Mesenchymal stem cell (in vitro differentiated cells and primary cell): ENCODE measurements around the gene SNRNP40.

Source experiments
- DNase-seq: peaks from one replicate; pipeline ENCODE4 v3.0.0-alpha.2; 2013
- H2AFZ ChIP-seq: one replicate; pipeline ENCODE4 v1.6.1; 2013; ENCODE audit warnings: low read depth, mild to moderate bottlenecking, control low read depth, inconsistent platforms, low read length, moderate library complexity
- H2AK5ac ChIP-seq: 2 replicates; pipeline ENCODE4 v1.6.1; 2013; ENCODE audit warnings: low read length, moderate library complexity, mild to moderate bottlenecking, inconsistent platforms; ENCODE audit not compliant: severe bottlenecking
- H2BK120ac ChIP-seq: one replicate; pipeline ENCODE4 v1.6.1; 2013; ENCODE audit warnings: low read depth, mild to moderate bottlenecking, inconsistent platforms, low read length, moderate library complexity
- H2BK12ac ChIP-seq, 2 experiments: one replicate each; pipeline ENCODE4 v1.6.1; 2013; ENCODE audit warnings: inconsistent platforms in 2 of 2, low read length in 2 of 2, mild to moderate bottlenecking in 2 of 2, moderate library complexity in 2 of 2, control low read depth in 1 of 2
- H2BK15ac ChIP-seq: one replicate; pipeline ENCODE4 v1.6.1; 2013; ENCODE audit warnings: mild to moderate bottlenecking, low read depth, inconsistent platforms; ENCODE audit not compliant: poor library complexity, severe bottlenecking
- H2BK5ac ChIP-seq: 2 replicates; pipeline ENCODE4 v1.6.1; 2013; ENCODE audit warnings: low read depth, mild to moderate bottlenecking, low read length, control low read depth, inconsistent platforms; ENCODE audit not compliant: poor library complexity, severe bottlenecking
- H3K14ac ChIP-seq, 2 experiments: one replicate each; pipeline ENCODE4 v1.6.1; 2013; ENCODE audit warnings: inconsistent platforms in 2 of 2, low read length in 2 of 2, control low read depth in 1 of 2, mild to moderate bottlenecking in 1 of 2, moderate library complexity in 1 of 2
- H3K18ac ChIP-seq, 2 experiments: one replicate each; pipeline ENCODE4 v1.6.1; 2013; ENCODE audit warnings: inconsistent platforms in 2 of 2, low read length in 2 of 2, control low read depth in 1 of 2, low read depth in 1 of 2, mild to moderate bottlenecking in 1 of 2
- H3K23ac ChIP-seq, 2 experiments: one replicate each; pipeline ENCODE4 v1.6.1; 2013; ENCODE audit warnings: inconsistent platforms in 2 of 2, low read length in 2 of 2, mild to moderate bottlenecking in 2 of 2, moderate library complexity in 2 of 2, control low read depth in 1 of 2
- H3K27ac ChIP-seq: 2 replicates; pipeline ENCODE4 v1.5.1; 2013; ENCODE audit warnings: mild to moderate bottlenecking, moderate library complexity, low read length, control low read depth, inconsistent platforms; ENCODE audit not compliant: poor library complexity, severe bottlenecking
- H3K27me3 ChIP-seq, 2 experiments: 2 replicates each; pipeline versions ENCODE4 v1.6.1 to v1.7.0; 2013; ENCODE audit warnings: low read length in 2 of 2, mild to moderate bottlenecking in 2 of 2, moderate library complexity in 2 of 2, control low read depth in 1 of 2, inconsistent platforms in 1 of 2; ENCODE audit not compliant: control insufficient read depth in 1 of 2, insufficient read depth in 1 of 2
- H3K36me3 ChIP-seq, 2 experiments: 2 replicates each; pipeline versions ENCODE4 v1.6.1 to v1.7.0; 2013; ENCODE audit warnings: low read length in 2 of 2, control low read depth in 1 of 2, inconsistent platforms in 1 of 2, low read depth in 1 of 2, mild to moderate bottlenecking in 1 of 2; ENCODE audit not compliant: insufficient read depth in 2 of 2, control insufficient read depth in 1 of 2
- H3K4ac ChIP-seq, 2 experiments: one replicate each; pipeline ENCODE4 v1.6.1; 2013; ENCODE audit warnings: inconsistent platforms in 2 of 2, low read length in 2 of 2, mild to moderate bottlenecking in 2 of 2, moderate library complexity in 2 of 2, control low read depth in 1 of 2, low read depth in 1 of 2
- H3K4me1 ChIP-seq: 2 replicates; pipeline ENCODE4 v1.6.1; 2013; ENCODE audit warnings: low read depth, low read length, control low read depth; ENCODE audit not compliant: control insufficient read depth, insufficient read depth
- H3K4me2 ChIP-seq: 2 replicates; pipeline ENCODE4 v1.6.1; 2013; ENCODE audit warnings: low read length, mild to moderate bottlenecking, inconsistent platforms; ENCODE audit not compliant: poor library complexity, severe bottlenecking
- H3K4me3 ChIP-seq, 2 experiments: 2 replicates each; pipeline versions ENCODE4 v1.5.1 to v1.7.0; 2013; ENCODE audit warnings: low read length in 2 of 2, mild to moderate bottlenecking in 2 of 2, control low read depth in 1 of 2, low read depth in 1 of 2; ENCODE audit not compliant: insufficient read depth in 1 of 2
- H3K79me1 ChIP-seq: replicated peaks from 2 replicates; pipeline ENCODE4 v1.6.1; 2013; ENCODE audit warnings: mild to moderate bottlenecking, control low read depth, low read length, inconsistent platforms; ENCODE audit not compliant: poor library complexity, severe bottlenecking
- H3K9ac ChIP-seq: 2 replicates; pipeline ENCODE4 v1.7.0; 2013; ENCODE audit warnings: mild to moderate bottlenecking, low read length, moderate library complexity
- H3K9me3 ChIP-seq: 2 replicates; pipeline ENCODE4 v1.7.0; 2013; ENCODE audit warnings: mild to moderate bottlenecking, low read length; ENCODE audit not compliant: control insufficient read depth
- H4K8ac ChIP-seq: one replicate; pipeline ENCODE4 v1.6.1; 2013; ENCODE audit warnings: inconsistent platforms, mild to moderate bottlenecking, low read length, moderate library complexity
- H4K91ac ChIP-seq: one replicate; pipeline ENCODE4 v1.6.1; 2013; ENCODE audit warnings: mild to moderate bottlenecking, low read length, inconsistent platforms
- WGBS: methylation state at CpG from one replicate; pipeline ENCODE4 v1.1.7; 2013; ENCODE audit warnings: mixed read lengths; 5-methylcytosine and 5-hydroxymethylcytosine counted together

Gene SNRNP40

GRCh38 chr1:31308036-31308435, 11.4 kb upstream of the SNRNP40 start:
- DNase-seq, result no peak
- H2BK5ac ChIP-seq, result no peak overlapping the region
- no peak overlapping the region for H4K91ac ChIP-seq
- H3K14ac ChIP-seq, result no peak overlapping the region
- H2BK120ac ChIP-seq, result no peak overlapping the region
- H3K9me3 ChIP-seq, result no peaks in the 10 kb centered on the region
- H3K27ac ChIP-seq, result no peak overlapping the region
- H2AFZ ChIP-seq, result no peak overlapping the region
- H3K4ac ChIP-seq, result no peak overlapping the region
- H3K4me3 ChIP-seq, result no peak overlapping the region
- H2BK12ac ChIP-seq, result no peak overlapping the region
- H3K18ac ChIP-seq, result no peak overlapping the region
- H3K4me1 ChIP-seq, result no peaks in the 10 kb centered on the region
- H3K79me1 ChIP-seq, result peaks cover 36% of the 10 kb centered on the region
- H3K27me3 ChIP-seq, result no peaks in the 10 kb centered on the region
- H3K9ac ChIP-seq, result no peak overlapping the region
- H3K4me2 ChIP-seq, result no peak overlapping the region
- no peak overlapping the region for H4K8ac ChIP-seq
- H3K23ac ChIP-seq, result no peak overlapping the region
- H2AK5ac ChIP-seq, result no peak overlapping the region
- peaks cover 17 to 36% of the 10 kb centered on the region in 2 experiments for H3K36me3 ChIP-seq
- H2BK15ac ChIP-seq, result no peak overlapping the region
- WGBS, result 0% methylated on average over 1 of the region's 1 CpG

GRCh38 chr1:31306278-31306677, 9.7 kb upstream of the SNRNP40 start:
- no peaks in the 10 kb centered on the region for H3K9me3 ChIP-seq

GRCh38 chr1:31302709-31303441, 6.3 kb upstream of the SNRNP40 start:
- peaks cover 32% of the 10 kb centered on the region for H3K79me1 ChIP-seq
- no peak overlapping the region for H3K4me3 ChIP-seq
- no peak overlapping the region for H3K23ac ChIP-seq
- no peak overlapping the region for H2BK120ac ChIP-seq
- 89% methylated on average over 5 of the region's 7 CpGs for whole genome bisulfite sequencing
- H4K91ac ChIP-seq, result no peak overlapping the region
- H3K27ac ChIP-seq, result no peak overlapping the region
- no peak overlapping the region for H3K4ac ChIP-seq
- no peak overlapping the region for H2AK5ac ChIP-seq
- no peak overlapping the region for H2AFZ ChIP-seq
- H3K4me1 ChIP-seq, result peaks cover 3% of the 10 kb centered on the region
- no peak overlapping the region for H3K4me2 ChIP-seq
- H3K36me3 ChIP-seq, result peaks cover 8% of the 10 kb centered on the region in 2 experiments
- no peak overlapping the region for H2BK12ac ChIP-seq
- peak; percentile 15 for DNase-seq
- H3K27me3 ChIP-seq, result no peaks in the 10 kb centered on the region
- H2BK5ac ChIP-seq, result no peak overlapping the region
- no peak overlapping the region for H4K8ac ChIP-seq
- no peaks in the 10 kb centered on the region for H3K9me3 ChIP-seq
- H2BK15ac ChIP-seq, result no peak overlapping the region
- no peak overlapping the region for H3K14ac ChIP-seq
- H3K9ac ChIP-seq, result no peak overlapping the region
- H3K18ac ChIP-seq, result peak overlapping the region in 1 of 2 experiments; percentile 7

More at GRCh38 chr1:31306278-31306677, 9.7 kb upstream of the SNRNP40 start:
- peak; percentile 96 for DNase-seq
- Histone ChIP-seq H4K8ac (peak overlapping the region; percentile 59), H3K18ac (peak overlapping the region in 1 of 2 experiments; percentile 64), H2BK15ac (no peak overlapping the region), H2BK5ac (no peak overlapping the region), H2AK5ac (no peak overlapping the region), H3K4ac (no peak overlapping the region), H4K91ac (no peak overlapping the region), H3K36me3 (peaks cover 11 to 18% of the 10 kb centered on the region in 2 experiments), H3K9ac (peak overlapping the region; percentile 71), H3K79me1 (peaks cover 43% of the 10 kb centered on the region), H2BK120ac (no peak overlapping the region), H3K14ac (no peak overlapping the region), H3K4me2 (no peak overlapping the region), H3K4me1 (no peaks in the 10 kb centered on the region), H3K27me3 (no peaks in the 10 kb centered on the region), H2BK12ac (no peak overlapping the region), H3K4me3 (no peak overlapping the region), H2AFZ (no peak overlapping the region), H3K27ac (no peak overlapping the region), H3K23ac (no peak overlapping the region)
- WGBS, result 17% methylated on average over 2 of the region's 3 CpGs

- no peak overlapping the region for H3K23ac ChIP-seq
- H3K36me3 ChIP-seq, result peaks cover 5 to 8% of the 10 kb centered on the region in 2 experiments
- H3K4me2 ChIP-seq, result no peak overlapping the region
- no peak overlapping the region for H3K27ac ChIP-seq
- 98% methylated on average over 2 of the region's 3 CpGs for WGBS
- no peak overlapping the region for H2AFZ ChIP-seq
- H3K18ac ChIP-seq, result no peak overlapping the region
- H2BK15ac ChIP-seq, result no peak overlapping the region
- H3K4ac ChIP-seq, result no peak overlapping the region
- H3K4me3 ChIP-seq, result no peak overlapping the region
- H2BK120ac ChIP-seq, result no peak overlapping the region
- no peak overlapping the region for H2BK5ac ChIP-seq
- H3K27me3 ChIP-seq, result no peaks in the 10 kb centered on the region
- H3K9ac ChIP-seq, result no peak overlapping the region
- H2AK5ac ChIP-seq, result no peak overlapping the region
- H2BK12ac ChIP-seq, result no peak overlapping the region
- DNase-seq, result no peak
- H4K8ac ChIP-seq, result no peak overlapping the region
- H3K79me1 ChIP-seq, result peaks cover 31% of the 10 kb centered on the region
- H3K14ac ChIP-seq, result no peak overlapping the region
- no peaks in the 10 kb centered on the region for H3K9me3 ChIP-seq
- H4K91ac ChIP-seq, result peak overlapping the region; percentile 20
- H3K4me1 ChIP-seq, result peaks cover 4% of the 10 kb centered on the region
Measured at GRCh38 chr1:31300193-31300592, 3.6 kb upstream of the SNRNP40 start.
